ENCODE results near the gene PKDCC.

PKDCC gene

DNA sequence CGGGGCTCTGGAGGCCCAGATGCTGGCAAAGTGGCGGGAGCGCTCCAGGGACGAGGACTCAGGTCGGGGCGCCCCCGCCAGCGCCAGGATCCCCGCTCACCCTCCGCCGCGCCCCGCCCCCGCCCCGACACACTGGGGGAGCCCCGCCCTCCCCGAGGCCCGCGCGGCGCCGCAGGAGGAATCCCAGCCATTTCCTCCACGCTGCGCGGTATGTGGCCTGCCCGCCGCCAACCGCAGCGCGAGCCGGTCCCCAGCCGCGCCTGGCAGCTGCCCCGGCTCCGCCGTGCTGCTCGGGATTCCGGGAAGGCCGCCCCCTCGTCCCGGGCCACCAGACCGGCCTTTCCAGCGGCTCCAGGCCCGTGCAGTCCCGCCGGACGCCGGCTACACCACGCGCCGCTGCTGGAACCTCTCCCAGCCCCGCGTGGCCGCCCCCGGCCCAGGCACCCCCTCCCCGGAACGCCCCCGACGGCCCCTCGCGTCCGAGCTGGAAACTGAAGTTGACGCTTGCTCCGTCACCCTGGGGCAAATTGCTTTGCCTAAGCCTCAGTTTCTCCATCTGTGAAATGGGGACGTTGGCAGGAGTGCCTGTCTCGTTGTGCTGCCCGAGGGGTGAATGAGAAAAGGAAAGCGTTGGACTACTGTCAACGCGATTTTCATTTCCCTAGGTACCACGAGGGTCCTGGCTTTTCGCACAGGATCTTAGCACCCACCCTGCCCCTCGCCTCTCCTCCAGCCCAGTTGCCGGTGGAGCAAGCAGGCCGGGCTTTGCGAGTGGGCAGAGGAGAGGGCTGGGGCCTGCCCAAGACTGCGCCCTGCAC lies 53.6 kb downstream of the PKDCC start:
- no peaks in the 10 kb centered on the region for H3K36me3 ChIP-seq (ENCODE audit: low read depth)
- H3K27ac ChIP-seq (ENCODE audit: poor library complexity, severe bottlenecking) = no peak overlapping the region
- peak; percentile 58; the same call in 2 of the 3 replicates for ATAC-seq (ENCODE audit: low read depth)
- no peak overlapping the region for H3K4me3 ChIP-seq (ENCODE audit: severe bottlenecking)
- no peaks in the 10 kb centered on the region for H3K4me1 ChIP-seq (ENCODE audit: insufficient read depth, poor library complexity, severe bottlenecking)
- no peak for TF ChIP-seq CTCF (IDR thresholded peaks at IDR 0.05; ENCODE audit: poor library complexity, severe bottlenecking)
- no peak for DNase-seq (ENCODE audit: low spot score)
- no peaks in the 10 kb centered on the region for H3K9me3 ChIP-seq (ENCODE audit: severe bottlenecking)
- H3K27me3 ChIP-seq (ENCODE audit: insufficient read depth, poor library complexity, severe bottlenecking) = no peaks in the 10 kb centered on the region

DNA sequence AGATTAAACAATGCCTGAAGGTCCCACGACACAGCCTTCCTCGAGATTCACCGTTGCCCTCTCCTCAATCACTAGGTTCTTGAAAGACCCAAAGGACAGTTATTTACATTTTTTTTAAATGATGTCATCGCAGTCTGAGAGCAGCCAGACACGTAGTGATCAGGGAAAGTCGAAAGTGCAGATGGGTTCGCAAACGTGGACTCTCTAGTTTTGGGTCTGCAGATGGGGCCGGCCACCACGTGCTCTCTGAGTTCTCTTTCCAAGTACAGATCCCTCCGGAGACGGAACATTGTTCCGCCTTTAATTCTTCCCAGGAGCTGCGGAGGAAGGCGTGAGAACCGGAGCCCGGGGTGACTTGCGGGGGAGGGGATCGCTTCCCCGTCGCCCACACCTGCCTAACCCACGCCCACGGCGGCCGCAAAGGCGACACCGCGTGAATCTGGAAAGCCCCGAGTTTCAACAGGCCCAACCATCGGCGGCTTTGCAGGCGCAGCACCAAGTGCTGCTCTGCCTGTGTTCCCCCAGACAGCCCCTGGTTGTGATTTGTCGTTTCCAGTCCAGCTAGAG lies 54.3 kb downstream of the PKDCC start:
- peak; percentile 29; the same call in 2 of the 3 replicates for ATAC-seq (ENCODE audit: low read depth)
- no peak for DNase-seq (ENCODE audit: low spot score)
- no peaks in the 10 kb centered on the region for H3K27me3 ChIP-seq (ENCODE audit: insufficient read depth, poor library complexity, severe bottlenecking)
- no peaks in the 10 kb centered on the region for H3K4me1 ChIP-seq (ENCODE audit: insufficient read depth, poor library complexity, severe bottlenecking)
- H3K27ac ChIP-seq (ENCODE audit: poor library complexity, severe bottlenecking) = no peak overlapping the region
- H3K4me3 ChIP-seq (ENCODE audit: severe bottlenecking) = no peak overlapping the region
- H3K9me3 ChIP-seq (ENCODE audit: severe bottlenecking) = no peaks in the 10 kb centered on the region
- TF ChIP-seq CTCF (IDR thresholded peaks at IDR 0.05; ENCODE audit: poor library complexity, severe bottlenecking) = no peak
- H3K36me3 ChIP-seq (ENCODE audit: low read depth) = no peaks in the 10 kb centered on the region

- Histone ChIP-seq H3K9me3 (ENCODE audit: severe bottlenecking) (no peaks in the 10 kb centered on the region), H3K27me3 (ENCODE audit: insufficient read depth, poor library complexity, severe bottlenecking) (no peaks in the 10 kb centered on the region), H3K36me3 (ENCODE audit: low read depth) (no peaks in the 10 kb centered on the region), H3K27ac (ENCODE audit: poor library complexity, severe bottlenecking) (no peak overlapping the region), H3K4me1 (ENCODE audit: insufficient read depth, poor library complexity, severe bottlenecking) (no peaks in the 10 kb centered on the region), H3K4me3 (ENCODE audit: severe bottlenecking) (no peak overlapping the region)
- ATAC-seq (ENCODE audit: low read depth) = no peak
- no peak for TF ChIP-seq CTCF (IDR thresholded peaks at IDR 0.05; ENCODE audit: poor library complexity, severe bottlenecking)
- DNase-seq (ENCODE audit: low spot score) = no peak
Observed at GRCh38 chr2:42102591-42103450, 55.0 kb downstream of the PKDCC start.

- no peaks in the 10 kb centered on the region for H3K36me3 ChIP-seq (ENCODE audit: low read depth)
- H3K27me3 ChIP-seq (ENCODE audit: insufficient read depth, poor library complexity, severe bottlenecking) = no peaks in the 10 kb centered on the region
- no peak overlapping the region for H3K4me3 ChIP-seq (ENCODE audit: severe bottlenecking)
- H3K4me1 ChIP-seq (ENCODE audit: insufficient read depth, poor library complexity, severe bottlenecking) = no peaks in the 10 kb centered on the region
- no peak overlapping the region for H3K27ac ChIP-seq (ENCODE audit: poor library complexity, severe bottlenecking)
- no peak for TF ChIP-seq CTCF (IDR thresholded peaks at IDR 0.05; ENCODE audit: poor library complexity, severe bottlenecking)
- DNase-seq (ENCODE audit: low spot score) (no peak), ATAC-seq (ENCODE audit: low read depth) (no peak)
- no peaks in the 10 kb centered on the region for H3K9me3 ChIP-seq (ENCODE audit: severe bottlenecking)
Observed at GRCh38 chr2:42103829-42104228, 56.0 kb downstream of the PKDCC start.

Data from RWPE2 (cell line).